Measurements from ENCODE around the gene DCAF7. TPM values are rescaled to one million over a fixed set of nuclear protein-coding genes. Genes with fewer than 3 reads are reported as not detected.

The DCAF7 gene
- total RNA-seq, 1 experiment from 2014 or later: 91.5 TPM

GRCh38 chr17:63519116-63519881 lies 31.0 kb upstream of the DCAF7 start (continued):
- TF ChIP-seq AFF4 (CRISPR knock-in tag; IDR thresholded peaks at IDR 0.05; ENCODE audit: borderline replicate concordance): no peak
- no peak for TF ChIP-seq JAZF1 (CRISPR knock-in tag; IDR thresholded peaks at IDR 0.05)
- no peak for TF ChIP-seq MAX (CRISPR knock-in tag; IDR thresholded peaks at IDR 0.05)
- TF ChIP-seq IRF1 (CRISPR knock-in tag; IDR thresholded peaks at IDR 0.05): no peak

- Mint-ChIP-seq H3K4me3 (no peak overlapping the region), H3K27me3 (ENCODE audit: low read depth) (peaks cover 4% of the 10 kb centered on the region), H3K9me3 (no peaks in the 10 kb centered on the region), H3K4me1 (peaks cover 34% of the 10 kb centered on the region), H3K27ac (no peak overlapping the region), H3K36me3 (no peaks in the 10 kb centered on the region)
- ChIA-PET POLR2A (no interaction called here), CTCF (interaction anchor here (0.5 to 1.0 kb wide), 2 partner anchors 91 to 367 kb away, joined by 3 read pairs; no protein-coding TSS in a partner anchor)
- no peak for DNase-seq (ENCODE audit: low spot score)
- ATAC-seq: no peak
- no peak for TF ChIP-seq IRF1 (CRISPR knock-in tag; IDR thresholded peaks at IDR 0.05)
- TF ChIP-seq GABPB1 (CRISPR knock-in tag; IDR thresholded peaks at IDR 0.05): peak; percentile 78
These were observed 30.1 kb upstream of the DCAF7 start for GRCh38 chr17:63519972-63520882.

GRCh38 chr17:63523253-63523855 lies 26.9 kb upstream of the DCAF7 start, which contains the start of gene KCNH6:
TSS of gene KCNH6 (plus strand) at chr17:63523358. CDS start at chr17:63523414, 56 bp downstream.
- H3K9me3 Mint-ChIP-seq: no peaks in the 10 kb centered on the region
- CTCF ChIA-PET: interaction anchor here (0.8 to 2.2 kb wide), 15 partner anchors 10 to 175 kb away, joined by 3 to 16 read pairs (median 4); partner anchors contain the start of genes ACE and DCAF7
- no peak for DNase-seq (ENCODE audit: low spot score)
- TF ChIP-seq USF2 (CRISPR knock-in tag; IDR thresholded peaks at IDR 0.05) (0 out of 2 replicates have a peak, but pooled peaks have one; percentile 21), TP53 (CRISPR knock-in tag; IDR thresholded peaks at IDR 0.05) (0 out of 2 replicates have a peak, but pooled peaks have one; percentile 6), SMAD4 (CRISPR knock-in tag; IDR thresholded peaks at IDR 0.05) (no peak), ZBTB21 (CRISPR knock-in tag; IDR thresholded peaks at IDR 0.05; ENCODE audit: borderline replicate concordance) (peak; percentile 36; the same call in 1 of the 2 replicates), NR3C1 (CRISPR knock-in tag; conservative IDR thresholded peaks at IDR 0.05; ENCODE audit: low read depth) (no peak), MXD4 (CRISPR knock-in tag; IDR thresholded peaks at IDR 0.05; ENCODE audit: borderline replicate concordance) (no peak), ZNF121 (CRISPR knock-in tag; IDR thresholded peaks at IDR 0.05) (no peak)
- peaks cover 4% of the 10 kb centered on the region for H3K27me3 Mint-ChIP-seq (ENCODE audit: low read depth)
- no peaks in the 10 kb centered on the region for H3K36me3 Mint-ChIP-seq
- peaks cover 34% of the 10 kb centered on the region for H3K4me1 Mint-ChIP-seq
- ATAC-seq: peak; percentile 11
- H3K27ac Mint-ChIP-seq: no peak within 1 kb of the TSS; the same call in 1 of the 2 replicates
- POLR2A ChIA-PET: interaction anchor here (0.8 kb wide), 1 partner anchor 98 kb away, joined by 3 read pairs; no protein-coding TSS in a partner anchor
- peak within 1 kb of the TSS; percentile 67 for H3K4me3 Mint-ChIP-seq

Measured in WTC11 (cell line).